LNCAP (cell line): ENCODE results near the gene RETN.

Source experiments
- CTCF ChIP-seq: fragments of 450-650 bp; IDR thresholded peaks from 2 replicates; pipeline ENCODE4 v1.5.1; 2017; ENCODE audit warnings: mild to moderate bottlenecking

The RETN gene

GRCh38 chr19:7658219-7658686 is 10.6 kb upstream of the RETN start:
- no peak for TF ChIP-seq CTCF

DNA sequence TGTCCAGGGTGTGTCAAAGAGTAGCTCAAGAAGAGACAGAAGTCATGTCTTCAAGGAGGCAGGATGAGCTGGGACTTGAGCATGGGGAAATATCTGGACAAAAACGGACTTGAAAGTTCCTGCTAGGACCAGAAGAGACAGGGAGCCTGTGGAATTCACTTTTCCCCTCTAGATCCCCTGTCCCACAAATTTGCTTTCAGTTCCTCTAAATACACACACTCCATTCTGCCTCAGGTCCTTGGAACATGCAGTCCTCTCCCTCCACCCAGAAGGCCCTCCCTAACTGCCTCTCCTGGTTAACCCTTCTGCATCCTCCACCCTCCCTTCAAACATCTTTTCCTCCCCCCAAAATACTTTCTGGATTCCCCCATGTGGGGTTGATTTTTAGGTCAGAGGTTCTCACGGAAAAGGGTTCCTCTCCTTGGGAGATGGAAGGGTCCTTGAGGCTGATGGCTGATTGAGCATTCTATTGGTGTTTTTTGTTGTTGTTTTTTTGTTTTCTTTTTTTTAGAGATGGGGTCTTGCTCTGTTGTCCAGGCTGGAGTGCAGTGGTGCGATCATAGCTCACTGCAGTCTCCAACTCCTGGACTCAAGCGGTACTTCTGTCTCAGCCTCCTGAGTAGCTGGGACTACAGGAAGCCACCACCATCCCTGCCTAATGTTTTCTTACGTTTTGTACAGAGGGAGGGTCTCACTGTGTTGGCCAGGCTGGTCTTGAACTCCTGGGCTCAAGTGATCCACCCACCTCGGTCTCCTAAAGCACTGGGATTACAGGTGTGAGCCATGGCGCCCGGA is 6.9 kb upstream of the RETN start:
- TF ChIP-seq CTCF = no peak

GRCh38 chr19:7662657-7663056 is 6.2 kb upstream of the RETN start:
- no peak for TF ChIP-seq CTCF

DNA sequence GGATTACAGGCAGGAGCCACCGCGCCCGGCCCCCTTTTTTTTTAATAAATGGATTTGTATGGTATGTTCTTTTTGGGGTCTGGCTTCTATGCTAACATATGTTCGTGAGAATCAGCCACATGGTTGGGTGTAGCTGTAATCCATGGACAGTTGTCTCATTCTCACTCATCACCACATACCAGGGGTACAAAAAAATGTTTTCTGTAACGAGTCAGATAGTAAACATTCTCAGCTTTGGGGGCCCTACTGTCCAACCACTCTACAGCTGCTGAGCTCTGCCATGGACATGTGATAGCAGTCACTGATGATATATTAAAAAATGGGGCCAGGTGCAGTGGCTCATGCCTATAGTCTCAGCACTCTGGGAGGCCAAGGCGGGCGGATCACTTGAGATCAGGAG is 5.1 kb upstream of the RETN start:
- TF ChIP-seq CTCF = no peak

DNA sequence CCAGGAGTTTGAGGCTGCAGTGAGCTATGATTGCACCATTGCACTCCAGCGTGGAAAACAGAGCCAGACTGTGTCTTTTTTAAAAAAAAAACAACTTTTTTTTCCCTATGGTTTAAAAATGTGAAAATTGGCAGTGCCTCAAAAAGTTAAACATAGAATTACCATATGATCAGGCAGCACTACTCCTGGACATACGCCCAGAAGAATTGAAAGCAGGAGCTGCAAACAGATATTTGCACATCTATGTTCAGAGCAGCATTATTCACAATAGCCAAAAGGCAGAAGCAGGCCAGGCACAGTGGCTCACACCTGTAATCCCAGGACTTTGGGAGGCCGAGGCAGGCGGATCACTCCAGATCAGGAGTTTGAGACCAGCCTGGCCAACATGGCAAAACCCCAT is 3.8 kb upstream of the RETN start:
- TF ChIP-seq CTCF = no peak

- no peak for TF ChIP-seq CTCF
Measured at GRCh38 chr19:7669641-7670040, 792 bp downstream of the RETN start.

- no peak for TF ChIP-seq CTCF
Measured at GRCh38 chr19:7670150-7670783, 1.4 kb downstream of the RETN start.
